Bronchial epithelial cell (primary cell): Measurements from ENCODE around the gene ZBTB45. TPM values are rescaled to one million over a fixed set of nuclear protein-coding genes. Genes with fewer than 3 reads are reported as not detected.

Source experiments
- DNase-seq: peaks from one replicate; pipeline ENCODE4 v3.0.0-alpha.2; 2010; ENCODE audit warnings: low read depth
- FAIRE-seq: peaks from 2 replicates; lab custom pipeline; 2011; peaks lifted over from hg19 to GRCh38; lab: Jason Lieb, UNC
- H3K27me3 ChIP-seq: 2 replicates; pipeline ENCODE4 v1.5.1; 2011; ENCODE audit warnings: low read length; ENCODE audit not compliant: control insufficient read depth, insufficient read depth
- H3K36me3 ChIP-seq: 2 replicates; pipeline ENCODE4 v1.5.1; 2011; ENCODE audit warnings: low read length; ENCODE audit not compliant: control insufficient read depth, insufficient read depth
- H3K4me3 ChIP-seq: 2 replicates; pipeline ENCODE4 v1.5.1; 2011; ENCODE audit warnings: mild to moderate bottlenecking, low read depth, low read length, control low read depth
- total RNA-seq: library from RNA; depleted of rRNA; stranded (reverse); fragments of >200 nt; gene quantifications from 2 replicates; pipeline ENCODE4 v1.2.1, GENCODE V29; 2014
- TF ChIP-seq, protein P1 (sequence below): IDR thresholded peaks from 2 replicates; pipeline ENCODE4 v1.5.1; 2011; ENCODE audit warnings: mild to moderate bottlenecking, moderate library complexity, low read length, control low read depth, inconsistent platforms; ENCODE audit not compliant: insufficient read depth, severe bottlenecking

The ZBTB45 gene
- total RNA-seq, 1 donor from 2014 or later: 3.4 TPM

DNA sequence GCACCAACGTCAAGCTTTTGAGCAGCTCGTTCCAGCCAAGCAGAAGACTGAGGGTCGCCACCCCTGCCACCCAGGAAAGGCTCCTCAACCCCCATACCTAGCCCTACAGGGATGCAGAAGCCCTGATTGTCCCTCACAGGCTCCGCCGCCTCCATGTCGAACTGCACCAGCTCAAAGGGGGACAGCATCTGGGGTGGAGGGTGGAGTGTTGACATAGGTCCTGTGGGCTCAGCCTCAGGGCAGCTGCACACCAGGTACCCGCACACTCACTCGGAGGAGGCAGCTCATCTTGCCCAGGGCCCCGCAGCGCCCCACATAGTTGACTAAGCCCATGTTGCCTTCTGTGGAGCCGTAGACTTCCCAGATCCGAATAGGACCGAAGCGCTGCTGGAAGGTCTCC is 19.4 kb downstream of the ZBTB45 start:
- FAIRE-seq (no peak), DNase-seq (no peak)
- no peaks in the 10 kb centered on the region for H3K36me3 ChIP-seq
- TF ChIP-seq, protein P1, sequence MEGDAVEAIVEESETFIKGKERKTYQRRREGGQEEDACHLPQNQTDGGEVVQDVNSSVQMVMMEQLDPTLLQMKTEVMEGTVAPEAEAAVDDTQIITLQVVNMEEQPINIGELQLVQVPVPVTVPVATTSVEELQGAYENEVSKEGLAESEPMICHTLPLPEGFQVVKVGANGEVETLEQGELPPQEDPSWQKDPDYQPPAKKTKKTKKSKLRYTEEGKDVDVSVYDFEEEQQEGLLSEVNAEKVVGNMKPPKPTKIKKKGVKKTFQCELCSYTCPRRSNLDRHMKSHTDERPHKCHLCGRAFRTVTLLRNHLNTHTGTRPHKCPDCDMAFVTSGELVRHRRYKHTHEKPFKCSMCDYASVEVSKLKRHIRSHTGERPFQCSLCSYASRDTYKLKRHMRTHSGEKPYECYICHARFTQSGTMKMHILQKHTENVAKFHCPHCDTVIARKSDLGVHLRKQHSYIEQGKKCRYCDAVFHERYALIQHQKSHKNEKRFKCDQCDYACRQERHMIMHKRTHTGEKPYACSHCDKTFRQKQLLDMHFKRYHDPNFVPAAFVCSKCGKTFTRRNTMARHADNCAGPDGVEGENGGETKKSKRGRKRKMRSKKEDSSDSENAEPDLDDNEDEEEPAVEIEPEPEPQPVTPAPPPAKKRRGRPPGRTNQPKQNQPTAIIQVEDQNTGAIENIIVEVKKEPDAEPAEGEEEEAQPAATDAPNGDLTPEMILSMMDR: no peak
- H3K27me3 ChIP-seq: no peaks in the 10 kb centered on the region
- peak overlapping the region; percentile 57 for H3K4me3 ChIP-seq

GRCh38 chr19:58499021-58499927 is 20.3 kb downstream of the ZBTB45 start:
- H3K27me3 ChIP-seq: no peaks in the 10 kb centered on the region
- H3K4me3 ChIP-seq: peak overlapping the region; percentile 57
- DNase-seq (peak; percentile 94), FAIRE-seq (no peak)
- no peaks in the 10 kb centered on the region for H3K36me3 ChIP-seq
- TF ChIP-seq, protein P1: peak; percentile 47

DNA sequence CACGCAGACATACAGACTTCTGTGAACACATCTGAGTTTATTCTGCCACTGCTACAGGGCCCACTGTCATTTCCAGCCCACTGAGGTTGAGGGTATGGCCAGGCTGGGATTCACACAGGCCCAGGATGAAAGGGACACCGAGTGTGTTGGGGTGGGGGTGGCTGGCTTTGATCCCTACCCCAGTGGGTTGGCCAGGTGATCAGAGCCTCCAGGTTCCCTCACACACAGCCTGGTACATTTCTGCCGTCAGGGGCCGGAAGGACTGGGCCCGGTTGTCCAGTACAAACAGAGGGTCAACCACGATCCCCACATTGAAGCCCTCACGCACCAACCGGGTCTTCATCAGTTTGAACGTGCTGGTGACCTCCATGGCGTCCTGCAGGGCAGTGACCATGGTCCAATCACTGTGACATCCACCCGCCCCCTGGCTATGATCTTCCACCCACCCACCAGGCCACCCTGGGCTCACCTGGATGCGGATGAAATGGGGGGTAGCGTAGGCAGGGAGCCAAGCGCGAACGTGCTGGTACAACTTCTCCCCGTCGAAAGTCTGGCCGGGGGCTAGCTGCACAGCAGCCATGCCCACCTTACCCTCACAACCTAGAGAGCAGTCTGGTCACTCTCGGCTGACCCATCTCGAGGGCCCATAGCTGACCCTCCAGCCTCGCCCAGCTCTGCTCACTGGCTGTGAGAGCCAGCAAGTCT is 21.1 kb downstream of the ZBTB45 start:
- no peak for FAIRE-seq
- DNase-seq: no peak
- no peaks in the 10 kb centered on the region for H3K36me3 ChIP-seq
- no peaks in the 10 kb centered on the region for H3K27me3 ChIP-seq
- peak overlapping the region; percentile 35 for H3K4me3 ChIP-seq
- TF ChIP-seq, protein P1: no peak

DNA sequence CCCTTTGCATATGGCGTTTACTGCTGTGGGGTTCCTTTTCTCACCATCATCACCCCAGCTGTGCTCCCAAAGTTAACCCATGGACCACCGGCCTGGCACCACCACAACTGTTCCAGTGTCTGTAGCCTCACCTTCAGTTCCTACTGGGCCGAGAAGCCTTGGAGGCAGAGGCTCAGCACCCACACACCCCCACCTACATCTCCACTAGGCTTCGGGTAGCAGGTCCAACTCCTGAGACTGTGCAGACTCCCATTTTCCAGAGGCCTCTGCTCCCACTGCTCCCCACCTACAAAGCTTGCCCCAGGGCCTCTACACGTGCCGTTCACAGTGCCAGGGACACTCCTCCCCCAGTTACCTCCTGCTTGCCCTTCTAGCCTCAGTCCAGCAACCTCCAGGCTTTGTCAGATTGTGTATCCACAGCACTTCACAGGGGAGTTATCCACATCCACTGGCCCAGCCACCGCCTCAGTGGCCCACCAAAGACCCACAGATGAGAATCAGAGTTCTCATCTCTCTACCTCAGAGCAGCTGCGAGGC is 21.9 kb downstream of the ZBTB45 start:
- DNase-seq (no peak), FAIRE-seq (no peak)
- no peak overlapping the region for H3K4me3 ChIP-seq
- TF ChIP-seq, protein P1: no peak
- no peaks in the 10 kb centered on the region for H3K36me3 ChIP-seq
- H3K27me3 ChIP-seq: no peaks in the 10 kb centered on the region

DNA sequence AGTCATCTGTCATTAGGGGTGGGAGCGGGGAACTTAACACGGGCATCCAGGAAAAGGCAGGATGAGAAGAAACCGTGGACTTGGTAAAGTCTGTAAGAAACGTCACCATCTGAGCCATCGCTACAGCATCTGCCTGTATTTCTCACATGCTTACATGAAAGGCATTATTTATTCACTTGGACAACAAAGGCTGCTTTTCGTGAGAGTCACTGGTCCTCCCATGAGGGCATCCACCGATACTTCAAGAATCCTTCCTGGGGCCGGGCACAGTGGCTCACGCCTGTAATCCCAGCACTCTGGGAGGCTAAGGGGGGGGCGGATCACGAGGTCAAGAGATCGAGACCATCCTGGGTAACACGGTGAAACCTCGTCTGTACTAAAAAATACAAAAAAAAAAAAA is 27.3 kb downstream of the ZBTB45 start:
- Histone ChIP-seq H3K27me3 (no peaks in the 10 kb centered on the region), H3K4me3 (no peak overlapping the region), H3K36me3 (no peaks in the 10 kb centered on the region)
- DNase-seq: no peak
- no peak for FAIRE-seq
- TF ChIP-seq, protein P1: no peak
